NCI-H2107 (cell line): ENCODE data around the gene RPL28.
"Not testable (repeated sequence)": the region's sequence is repeated elsewhere in the genome, so short reads cannot be mapped to it uniquely, and the experiment has no call there.

Experiments
- DNase-seq: peaks from one replicate; lab custom pipeline; 2025; lab: John Stamatoyannopoulos, UW

RPL28 gene

GRCh38 chr19:55426042-55426441 lies 40.3 kb downstream of the RPL28 start:
- no peak for DNase-seq

GRCh38 chr19:55431183-55431582 lies 45.5 kb downstream of the RPL28 start:
- DNase-seq = no peak

- DNase-seq = no peak
Observed at GRCh38 chr19:55432241-55432959, 46.7 kb downstream of the RPL28 start.

- no peak for DNase-seq
Observed at GRCh38 chr19:55433292-55433691, 47.6 kb downstream of the RPL28 start.

GRCh38 chr19:55434356-55434919 lies 48.7 kb downstream of the RPL28 start:
- DNase-seq = no peak

- DNase-seq = no peak
Observed at GRCh38 chr19:55435020-55435419, 49.3 kb downstream of the RPL28 start.

GRCh38 chr19:55436847-55437246 lies 51.1 kb downstream of the RPL28 start:
- no peak for DNase-seq

- DNase-seq = peak; percentile 41
Observed at GRCh38 chr19:55437410-55437809, 51.7 kb downstream of the RPL28 start.

GRCh38 chr19:55439052-55439451 lies 53.3 kb downstream of the RPL28 start:
- no peak for DNase-seq

GRCh38 chr19:55440411-55441105 lies 54.8 kb downstream of the RPL28 start:
- no peak for DNase-seq

GRCh38 chr19:55441319-55441691 lies 55.6 kb downstream of the RPL28 start:
- no peak for DNase-seq

- no peak for DNase-seq
Observed at GRCh38 chr19:55441692-55442321, 56.1 kb downstream of the RPL28 start.

GRCh38 chr19:55442372-55442961 lies 56.7 kb downstream of the RPL28 start:
- DNase-seq = no peak

GRCh38 chr19:55443045-55443823 lies 57.5 kb downstream of the RPL28 start, which contains the start of gene SHISA7:
SHISA7 (minus strand) TSS chr19:55443300; CDS start chr19:55442863, 437 bp downstream.
- no peak for DNase-seq

GRCh38 chr19:55443824-55444480 lies 58.2 kb downstream of the RPL28 start:
- no peak for DNase-seq

GRCh38 chr19:55444646-55445045 lies 58.9 kb downstream of the RPL28 start:
- DNase-seq = no peak

- no peak for DNase-seq
Observed at GRCh38 chr19:55446060-55446459, 60.3 kb downstream of the RPL28 start.

- peak; percentile 65 for DNase-seq
Observed at GRCh38 chr19:55447421-55448174, 61.9 kb downstream of the RPL28 start.

GRCh38 chr19:55448175-55448490 lies 62.4 kb downstream of the RPL28 start:
- not testable (repeated sequence) for DNase-seq

GRCh38 chr19:55449469-55449868 lies 63.7 kb downstream of the RPL28 start:
- no peak for DNase-seq
